ENCODE data around the gene CPB1. TPM values are rescaled to one million over a fixed set of nuclear protein-coding genes. Genes with fewer than 3 reads are reported as not detected.

CPB1 gene
- total and polyA plus RNA-seq, 4 donors = 0.86 to 9.3 (median 0.99) TPM

GRCh38 chr3:148865049-148865448 lies 37.4 kb downstream of the CPB1 start, which contains the start of gene CPA3:
Gene CPA3, plus strand, starts transcription at chr3:148865296. Its CDS starts 12 bp downstream, at chr3:148865308.
- Histone ChIP-seq H3K27me3 (ENCODE audit: control insufficient read depth in 3 of 3, insufficient read depth in 3 of 3, low read length in 2 of 3) (no peaks in the 10 kb centered on the region), H3K9ac (ENCODE audit: insufficient read depth in 1 of 2, low read length in 2 of 2) (no peak within 1 kb of the TSS), H3K36me3 (ENCODE audit: control insufficient read depth in 4 of 4, insufficient read depth in 4 of 4, low read length in 4 of 4) (no peaks in the 10 kb centered on the region), H3K9me3 (ENCODE audit: control insufficient read depth in 4 of 4, insufficient read depth in 3 of 4, low read length in 3 of 4) (no peaks in the 10 kb centered on the region), H3K27ac (ENCODE audit: low read depth in 1 of 2, low read length in 1 of 2) (no peak within 1 kb of the TSS), H3K4me3 (no peak within 1 kb of the TSS), H3K4me1 (ENCODE audit: control insufficient read depth in 5 of 5, insufficient read depth in 5 of 5, low read length in 5 of 5) (no peaks in the 10 kb centered on the region)
- WGBS, 2 donors = 16 to 45% methylated on average over 1 of the region's 1 CpG
- ATAC-seq (ENCODE audit: insufficient read depth, low FRiP score) = no peak
- DNase-seq = no peak
- TF ChIP-seq, protein P1, sequence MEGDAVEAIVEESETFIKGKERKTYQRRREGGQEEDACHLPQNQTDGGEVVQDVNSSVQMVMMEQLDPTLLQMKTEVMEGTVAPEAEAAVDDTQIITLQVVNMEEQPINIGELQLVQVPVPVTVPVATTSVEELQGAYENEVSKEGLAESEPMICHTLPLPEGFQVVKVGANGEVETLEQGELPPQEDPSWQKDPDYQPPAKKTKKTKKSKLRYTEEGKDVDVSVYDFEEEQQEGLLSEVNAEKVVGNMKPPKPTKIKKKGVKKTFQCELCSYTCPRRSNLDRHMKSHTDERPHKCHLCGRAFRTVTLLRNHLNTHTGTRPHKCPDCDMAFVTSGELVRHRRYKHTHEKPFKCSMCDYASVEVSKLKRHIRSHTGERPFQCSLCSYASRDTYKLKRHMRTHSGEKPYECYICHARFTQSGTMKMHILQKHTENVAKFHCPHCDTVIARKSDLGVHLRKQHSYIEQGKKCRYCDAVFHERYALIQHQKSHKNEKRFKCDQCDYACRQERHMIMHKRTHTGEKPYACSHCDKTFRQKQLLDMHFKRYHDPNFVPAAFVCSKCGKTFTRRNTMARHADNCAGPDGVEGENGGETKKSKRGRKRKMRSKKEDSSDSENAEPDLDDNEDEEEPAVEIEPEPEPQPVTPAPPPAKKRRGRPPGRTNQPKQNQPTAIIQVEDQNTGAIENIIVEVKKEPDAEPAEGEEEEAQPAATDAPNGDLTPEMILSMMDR (IDR thresholded peaks at IDR 0.05; ENCODE audit: control extremely low read depth, extremely low read depth) = no peak

GRCh38 chr3:148866261-148866660 lies 38.6 kb downstream of the CPB1 start:
- Histone ChIP-seq H3K4me3 (no peak overlapping the region), H3K36me3 (ENCODE audit: control insufficient read depth in 4 of 4, insufficient read depth in 4 of 4, low read length in 4 of 4) (no peaks in the 10 kb centered on the region), H3K9me3 (ENCODE audit: control insufficient read depth in 4 of 4, insufficient read depth in 3 of 4, low read length in 3 of 4) (no peaks in the 10 kb centered on the region), H3K9ac (ENCODE audit: insufficient read depth in 1 of 2, low read length in 2 of 2) (no peak overlapping the region), H3K27me3 (ENCODE audit: control insufficient read depth in 3 of 3, insufficient read depth in 3 of 3, low read length in 2 of 3) (no peaks in the 10 kb centered on the region), H3K27ac (ENCODE audit: low read depth in 1 of 2, low read length in 1 of 2) (no peak overlapping the region), H3K4me1 (ENCODE audit: control insufficient read depth in 5 of 5, insufficient read depth in 5 of 5, low read length in 5 of 5) (no peaks in the 10 kb centered on the region)
- WGBS, 2 donors = 86 to 89% methylated on average over 4 of the region's 4 CpGs
- DNase-seq = no peak
- no peak for ATAC-seq (ENCODE audit: insufficient read depth, low FRiP score)
- TF ChIP-seq, protein P1 (IDR thresholded peaks at IDR 0.05; ENCODE audit: control extremely low read depth, extremely low read depth) = no peak

DNA sequence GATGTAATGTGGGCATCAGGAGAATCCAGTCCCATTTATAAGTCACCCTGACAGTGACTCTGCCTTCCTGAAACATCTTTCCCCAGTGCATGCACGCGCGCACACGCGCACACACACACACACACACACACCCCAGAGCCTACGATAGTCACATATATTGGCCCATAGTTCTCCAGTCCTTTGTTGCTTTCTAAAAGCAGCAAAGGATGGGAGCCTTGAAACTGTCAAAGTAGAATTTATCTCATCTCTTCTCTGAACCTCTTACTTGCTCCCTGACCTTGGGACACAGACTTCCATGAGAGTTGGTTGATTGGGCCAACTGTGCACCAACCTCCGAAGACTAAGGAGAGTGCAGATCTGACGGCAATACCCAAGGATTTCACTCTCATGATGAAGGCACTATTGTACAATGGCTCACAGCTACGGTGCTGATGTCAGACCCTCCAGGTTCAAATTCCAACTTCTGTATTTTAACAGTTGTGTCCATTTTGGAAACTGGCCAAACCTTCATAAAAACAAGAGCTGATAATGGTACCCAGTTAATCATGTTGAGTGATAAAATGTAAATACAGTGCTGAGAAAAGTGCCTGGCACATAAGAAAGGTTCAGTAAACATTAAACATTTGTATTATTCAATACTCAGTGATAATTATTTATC lies 45.8 kb downstream of the CPB1 start:
- H3K4me1 ChIP-seq (ENCODE audit: control insufficient read depth in 5 of 5, insufficient read depth in 5 of 5, low read length in 5 of 5) = no peaks in the 10 kb centered on the region
- no peak overlapping the region for H3K4me3 ChIP-seq
- ATAC-seq (ENCODE audit: insufficient read depth, low FRiP score) (no peak), DNase-seq (peak in 1 of 3 donors; percentile 25)
- H3K27ac ChIP-seq (ENCODE audit: low read depth in 1 of 2, low read length in 1 of 2) = no peak overlapping the region
- H3K9ac ChIP-seq (ENCODE audit: insufficient read depth in 1 of 2, low read length in 2 of 2) = no peak overlapping the region
- H3K36me3 ChIP-seq (ENCODE audit: control insufficient read depth in 4 of 4, insufficient read depth in 4 of 4, low read length in 4 of 4) = no peaks in the 10 kb centered on the region
- WGBS, 2 donors = 77 to 86% methylated on average over 9 of the region's 9 CpGs
- TF ChIP-seq, protein P1 (IDR thresholded peaks at IDR 0.05; ENCODE audit: control extremely low read depth, extremely low read depth) = no peak
- H3K27me3 ChIP-seq (ENCODE audit: control insufficient read depth in 3 of 3, insufficient read depth in 3 of 3, low read length in 2 of 3) = no peaks in the 10 kb centered on the region
- H3K9me3 ChIP-seq (ENCODE audit: control insufficient read depth in 4 of 4, insufficient read depth in 3 of 4, low read length in 3 of 4) = no peaks in the 10 kb centered on the region

GRCh38 chr3:148873977-148874376 lies 46.4 kb downstream of the CPB1 start:
- H3K27ac ChIP-seq (ENCODE audit: low read depth in 1 of 2, low read length in 1 of 2) = no peak overlapping the region
- no peak overlapping the region for H3K9ac ChIP-seq (ENCODE audit: insufficient read depth in 1 of 2, low read length in 2 of 2)
- no peaks in the 10 kb centered on the region for H3K36me3 ChIP-seq (ENCODE audit: control insufficient read depth in 4 of 4, insufficient read depth in 4 of 4, low read length in 4 of 4)
- H3K9me3 ChIP-seq (ENCODE audit: control insufficient read depth in 4 of 4, insufficient read depth in 3 of 4, low read length in 3 of 4) = no peaks in the 10 kb centered on the region
- H3K4me3 ChIP-seq = no peak overlapping the region
- TF ChIP-seq, protein P1 (IDR thresholded peaks at IDR 0.05; ENCODE audit: control extremely low read depth, extremely low read depth) = no peak
- DNase-seq = no peak
- no peaks in the 10 kb centered on the region for H3K27me3 ChIP-seq (ENCODE audit: control insufficient read depth in 3 of 3, insufficient read depth in 3 of 3, low read length in 2 of 3)
- no peak for ATAC-seq (ENCODE audit: insufficient read depth, low FRiP score)
- WGBS, 2 donors = 39 to 57% methylated on average over 1 of the region's 1 CpG
- no peaks in the 10 kb centered on the region for H3K4me1 ChIP-seq (ENCODE audit: control insufficient read depth in 5 of 5, insufficient read depth in 5 of 5, low read length in 5 of 5)
